Endothelial cell of umbilical vein (primary cell): ENCODE measurements around the gene IFT52.

Source experiments
- POLR2AphosphoS5 ChIP-seq: IDR thresholded peaks from 2 replicates; pipeline ENCODE4 v1.6.1; 2012; ENCODE audit warnings: low read depth, mild to moderate bottlenecking, control low read depth, low read length, moderate library complexity; ENCODE audit not compliant: insufficient read depth
- TF ChIP-seq, protein P1 (sequence below), 2 donors: IDR thresholded peaks; 1 replicate in 1 of 2; 2 replicates in 1 of 2; pipeline ENCODE4 v1.5.1; 2011; ENCODE audit warnings: low read length in 2 of 2, mild to moderate bottlenecking in 2 of 2, moderate library complexity in 2 of 2, control low read depth in 1 of 2, inconsistent platforms in 1 of 2, low read depth in 1 of 2; ENCODE audit not compliant: insufficient read depth in 1 of 2; ENCODE audit errors: extremely low read depth in 1 of 2

DNA sequence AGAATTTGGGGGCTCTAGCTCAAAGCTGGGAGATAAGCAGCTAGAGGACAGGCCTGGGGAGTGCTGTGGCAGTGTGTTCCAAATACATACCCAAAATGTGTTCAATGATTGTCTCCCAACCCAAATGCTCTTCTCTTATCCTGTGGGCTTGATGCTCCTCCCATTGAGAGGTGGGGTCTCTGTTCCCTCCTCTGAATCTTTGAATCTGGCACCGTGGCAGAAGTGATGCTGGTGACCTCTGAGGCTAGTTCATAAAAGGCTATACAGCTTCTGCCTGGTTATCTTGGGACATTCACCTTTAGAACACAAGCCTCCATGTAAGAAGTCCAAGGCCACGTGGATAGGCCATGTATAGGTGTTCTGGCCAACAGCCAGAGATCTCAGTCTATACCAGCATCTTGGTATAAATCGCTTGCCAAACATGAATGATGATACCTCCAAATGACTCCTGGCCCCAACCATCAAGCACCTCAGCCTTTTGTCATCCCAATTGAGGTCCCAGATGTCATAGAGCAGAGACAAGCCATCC is 60.3 kb downstream of the IFT52 start:
- TF ChIP-seq, protein P1, sequence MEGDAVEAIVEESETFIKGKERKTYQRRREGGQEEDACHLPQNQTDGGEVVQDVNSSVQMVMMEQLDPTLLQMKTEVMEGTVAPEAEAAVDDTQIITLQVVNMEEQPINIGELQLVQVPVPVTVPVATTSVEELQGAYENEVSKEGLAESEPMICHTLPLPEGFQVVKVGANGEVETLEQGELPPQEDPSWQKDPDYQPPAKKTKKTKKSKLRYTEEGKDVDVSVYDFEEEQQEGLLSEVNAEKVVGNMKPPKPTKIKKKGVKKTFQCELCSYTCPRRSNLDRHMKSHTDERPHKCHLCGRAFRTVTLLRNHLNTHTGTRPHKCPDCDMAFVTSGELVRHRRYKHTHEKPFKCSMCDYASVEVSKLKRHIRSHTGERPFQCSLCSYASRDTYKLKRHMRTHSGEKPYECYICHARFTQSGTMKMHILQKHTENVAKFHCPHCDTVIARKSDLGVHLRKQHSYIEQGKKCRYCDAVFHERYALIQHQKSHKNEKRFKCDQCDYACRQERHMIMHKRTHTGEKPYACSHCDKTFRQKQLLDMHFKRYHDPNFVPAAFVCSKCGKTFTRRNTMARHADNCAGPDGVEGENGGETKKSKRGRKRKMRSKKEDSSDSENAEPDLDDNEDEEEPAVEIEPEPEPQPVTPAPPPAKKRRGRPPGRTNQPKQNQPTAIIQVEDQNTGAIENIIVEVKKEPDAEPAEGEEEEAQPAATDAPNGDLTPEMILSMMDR (IDR thresholded peaks at IDR 0.05; ENCODE audit: extremely low read depth in 1 of 2, insufficient read depth in 1 of 2, low read depth in 1 of 2, low read length in 2 of 2), result no peak
- no peak for TF ChIP-seq POLR2AphosphoS5
